ENCODE results near the gene NISCH.

NISCH gene

DNA sequence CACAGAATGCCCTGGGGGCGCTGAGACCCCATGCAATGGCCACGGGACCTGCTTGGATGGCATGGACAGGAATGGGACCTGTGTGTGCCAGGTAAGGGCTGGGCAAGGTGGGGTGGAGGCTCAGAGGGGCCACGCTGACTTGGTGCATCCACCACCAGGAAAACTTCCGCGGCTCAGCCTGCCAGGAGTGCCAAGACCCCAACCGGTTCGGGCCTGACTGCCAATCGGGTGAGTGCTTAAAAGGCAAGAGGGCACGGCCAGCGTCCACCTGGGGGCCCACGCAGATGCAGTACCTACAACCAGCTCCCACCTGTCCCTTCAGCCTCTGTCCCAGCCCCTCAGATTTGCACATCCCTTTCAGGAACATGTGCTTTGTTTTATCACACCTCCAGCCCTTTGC is 46.6 kb downstream of the NISCH start:
- TF ChIP-seq, protein P1, sequence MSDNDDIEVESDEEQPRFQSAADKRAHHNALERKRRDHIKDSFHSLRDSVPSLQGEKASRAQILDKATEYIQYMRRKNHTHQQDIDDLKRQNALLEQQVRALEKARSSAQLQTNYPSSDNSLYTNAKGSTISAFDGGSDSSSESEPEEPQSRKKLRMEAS (IDR thresholded peaks at IDR 0.05): no peak
- TF ChIP-seq RAD21 (IDR thresholded peaks at IDR 0.05; ENCODE audit: low read depth) (no peak), EP300 (IDR thresholded peaks at IDR 0.05; ENCODE audit: borderline replicate concordance) (no peak), NFIC (IDR thresholded peaks at IDR 0.05) (no peak)
- TF ChIP-seq, protein P2, sequence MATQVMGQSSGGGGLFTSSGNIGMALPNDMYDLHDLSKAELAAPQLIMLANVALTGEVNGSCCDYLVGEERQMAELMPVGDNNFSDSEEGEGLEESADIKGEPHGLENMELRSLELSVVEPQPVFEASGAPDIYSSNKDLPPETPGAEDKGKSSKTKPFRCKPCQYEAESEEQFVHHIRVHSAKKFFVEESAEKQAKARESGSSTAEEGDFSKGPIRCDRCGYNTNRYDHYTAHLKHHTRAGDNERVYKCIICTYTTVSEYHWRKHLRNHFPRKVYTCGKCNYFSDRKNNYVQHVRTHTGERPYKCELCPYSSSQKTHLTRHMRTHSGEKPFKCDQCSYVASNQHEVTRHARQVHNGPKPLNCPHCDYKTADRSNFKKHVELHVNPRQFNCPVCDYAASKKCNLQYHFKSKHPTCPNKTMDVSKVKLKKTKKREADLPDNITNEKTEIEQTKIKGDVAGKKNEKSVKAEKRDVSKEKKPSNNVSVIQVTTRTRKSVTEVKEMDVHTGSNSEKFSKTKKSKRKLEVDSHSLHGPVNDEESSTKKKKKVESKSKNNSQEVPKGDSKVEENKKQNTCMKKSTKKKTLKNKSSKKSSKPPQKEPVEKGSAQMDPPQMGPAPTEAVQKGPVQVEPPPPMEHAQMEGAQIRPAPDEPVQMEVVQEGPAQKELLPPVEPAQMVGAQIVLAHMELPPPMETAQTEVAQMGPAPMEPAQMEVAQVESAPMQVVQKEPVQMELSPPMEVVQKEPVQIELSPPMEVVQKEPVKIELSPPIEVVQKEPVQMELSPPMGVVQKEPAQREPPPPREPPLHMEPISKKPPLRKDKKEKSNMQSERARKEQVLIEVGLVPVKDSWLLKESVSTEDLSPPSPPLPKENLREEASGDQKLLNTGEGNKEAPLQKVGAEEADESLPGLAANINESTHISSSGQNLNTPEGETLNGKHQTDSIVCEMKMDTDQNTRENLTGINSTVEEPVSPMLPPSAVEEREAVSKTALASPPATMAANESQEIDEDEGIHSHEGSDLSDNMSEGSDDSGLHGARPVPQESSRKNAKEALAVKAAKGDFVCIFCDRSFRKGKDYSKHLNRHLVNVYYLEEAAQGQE (IDR thresholded peaks at IDR 0.05; ENCODE audit: low read depth): no peak

DNA sequence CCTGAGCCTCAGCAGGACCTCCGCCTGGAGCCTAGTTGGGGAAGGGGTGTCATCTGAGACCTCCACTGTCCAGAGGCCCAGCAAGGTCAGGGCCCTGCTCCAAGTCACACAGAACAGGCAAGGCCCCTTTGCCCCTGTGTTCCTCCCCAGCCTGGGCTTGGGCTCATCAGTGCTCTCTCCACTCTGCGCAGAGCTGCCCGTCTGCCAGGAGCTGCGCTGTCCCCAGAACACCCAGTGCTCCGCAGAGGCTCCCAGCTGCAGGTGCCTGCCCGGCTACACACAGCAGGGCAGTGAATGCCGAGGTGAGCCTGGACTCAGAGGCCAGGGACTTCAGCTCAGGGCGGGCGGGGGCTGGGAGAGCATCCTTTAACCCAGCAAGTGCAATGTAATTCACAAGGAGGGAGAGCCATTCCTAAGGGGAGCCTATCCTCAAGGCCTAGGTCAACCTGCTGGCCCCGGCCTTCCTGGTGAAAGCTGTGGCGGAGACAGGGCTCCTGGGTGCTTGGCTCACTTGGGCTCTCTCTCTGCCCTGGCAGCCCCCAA is 47.5 kb downstream of the NISCH start:
- TF ChIP-seq, protein P1 (IDR thresholded peaks at IDR 0.05): no peak
- TF ChIP-seq ZBTB7A (IDR thresholded peaks at IDR 0.05; ENCODE audit: low read depth) (no peak), NFIC (IDR thresholded peaks at IDR 0.05) (no peak), CEBPB (IDR thresholded peaks at IDR 0.05) (no peak), EGR1 (IDR thresholded peaks at IDR 0.05) (no peak), FOXM1 (IDR thresholded peaks at IDR 0.05; ENCODE audit: borderline replicate concordance, low read depth) (no peak), TCF12 (IDR thresholded peaks at IDR 0.05; ENCODE audit: low read depth) (no peak), TEAD4 (IDR thresholded peaks at IDR 0.05) (no peak), EP300 (IDR thresholded peaks at IDR 0.05; ENCODE audit: borderline replicate concordance) (no peak), CREB1 (IDR thresholded peaks at IDR 0.05; ENCODE audit: low read depth) (no peak), RAD21 (IDR thresholded peaks at IDR 0.05; ENCODE audit: low read depth) (no peak), TAF1 (IDR thresholded peaks at IDR 0.05; ENCODE audit: low read depth) (no peak), YY1 (IDR thresholded peaks at IDR 0.05; ENCODE audit: low read depth) (no peak)
- TF ChIP-seq, protein P3, sequence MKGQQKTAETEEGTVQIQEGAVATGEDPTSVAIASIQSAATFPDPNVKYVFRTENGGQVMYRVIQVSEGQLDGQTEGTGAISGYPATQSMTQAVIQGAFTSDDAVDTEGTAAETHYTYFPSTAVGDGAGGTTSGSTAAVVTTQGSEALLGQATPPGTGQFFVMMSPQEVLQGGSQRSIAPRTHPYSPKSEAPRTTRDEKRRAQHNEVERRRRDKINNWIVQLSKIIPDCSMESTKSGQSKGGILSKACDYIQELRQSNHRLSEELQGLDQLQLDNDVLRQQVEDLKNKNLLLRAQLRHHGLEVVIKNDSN (IDR thresholded peaks at IDR 0.05): no peak
- TF ChIP-seq, protein P2 (IDR thresholded peaks at IDR 0.05; ENCODE audit: low read depth): no peak

DNA sequence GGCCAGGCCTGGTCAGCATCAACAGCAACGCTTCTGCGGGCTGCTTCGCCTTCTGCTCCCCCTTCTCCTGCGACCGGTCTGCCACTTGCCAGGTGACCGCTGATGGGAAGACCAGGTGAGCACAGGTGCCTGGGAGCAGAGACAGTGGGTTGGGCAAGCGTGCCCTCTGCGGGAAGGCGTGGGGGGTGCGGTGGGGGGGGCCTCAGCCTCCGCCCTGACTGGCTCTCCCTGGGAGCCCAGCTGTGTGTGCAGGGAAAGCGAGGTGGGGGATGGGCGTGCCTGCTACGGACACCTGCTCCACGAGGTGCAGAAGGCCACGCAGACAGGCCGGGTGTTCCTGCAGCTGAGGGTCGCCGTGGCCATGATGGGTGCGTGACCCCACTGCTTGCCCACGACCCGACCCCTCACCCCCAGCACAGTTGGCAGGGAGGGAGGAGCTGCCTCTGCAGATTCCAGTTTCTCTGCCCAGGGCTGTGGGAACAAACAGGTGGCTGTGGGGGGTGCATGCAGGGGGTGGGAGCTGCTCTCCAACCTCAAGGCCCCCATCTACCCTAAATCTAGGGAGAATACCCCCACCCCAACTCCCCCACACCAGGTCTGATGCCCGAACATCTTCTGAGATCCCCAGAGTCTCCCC is 48.5 kb downstream of the NISCH start:
- TF ChIP-seq EP300 (IDR thresholded peaks at IDR 0.05; ENCODE audit: borderline replicate concordance): no peak
- no peak for TF ChIP-seq CREB1 (IDR thresholded peaks at IDR 0.05; ENCODE audit: low read depth)
- TF ChIP-seq, protein P2 (IDR thresholded peaks at IDR 0.05; ENCODE audit: low read depth): no peak
- TF ChIP-seq ZBTB7A (IDR thresholded peaks at IDR 0.05; ENCODE audit: low read depth): no peak
- no peak for TF ChIP-seq NFIC (IDR thresholded peaks at IDR 0.05)
- no peak for TF ChIP-seq YY1 (IDR thresholded peaks at IDR 0.05; ENCODE audit: low read depth)
- TF ChIP-seq EGR1 (IDR thresholded peaks at IDR 0.05): no peak
- TF ChIP-seq RAD21 (IDR thresholded peaks at IDR 0.05; ENCODE audit: low read depth): no peak
- no peak for TF ChIP-seq FOXM1 (IDR thresholded peaks at IDR 0.05; ENCODE audit: borderline replicate concordance, low read depth)
- TF ChIP-seq TCF12 (IDR thresholded peaks at IDR 0.05; ENCODE audit: low read depth): no peak
- TF ChIP-seq, protein P3 (IDR thresholded peaks at IDR 0.05): no peak
- TF ChIP-seq TAF1 (IDR thresholded peaks at IDR 0.05; ENCODE audit: low read depth): no peak
- TF ChIP-seq, protein P1 (IDR thresholded peaks at IDR 0.05): no peak
- TF ChIP-seq CEBPB (IDR thresholded peaks at IDR 0.05): no peak
- TF ChIP-seq TEAD4 (IDR thresholded peaks at IDR 0.05): no peak

DNA sequence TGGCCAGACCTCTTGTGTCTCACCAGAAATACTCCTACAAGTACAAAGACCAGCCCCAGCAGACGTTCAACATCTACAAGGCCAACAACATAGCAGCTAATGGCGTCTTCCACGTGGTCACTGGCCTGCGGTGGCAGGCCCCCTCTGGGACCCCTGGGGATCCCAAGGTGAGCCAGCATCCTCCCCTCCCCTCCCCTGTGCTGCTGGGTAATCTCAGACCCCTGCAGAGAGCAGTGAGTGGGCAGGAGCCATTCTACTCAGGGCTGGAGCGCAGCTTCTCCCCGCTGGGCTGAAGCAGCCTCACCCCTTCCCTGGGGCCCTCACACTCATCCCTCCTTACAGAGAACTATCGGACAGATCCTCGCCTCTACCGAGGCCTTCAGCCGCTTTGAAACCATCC is 49.6 kb downstream of the NISCH start:
- TF ChIP-seq CREB1 (IDR thresholded peaks at IDR 0.05; ENCODE audit: low read depth) (no peak), TEAD4 (IDR thresholded peaks at IDR 0.05) (no peak), ZBTB7A (IDR thresholded peaks at IDR 0.05; ENCODE audit: low read depth) (no peak), EGR1 (IDR thresholded peaks at IDR 0.05) (no peak), YY1 (IDR thresholded peaks at IDR 0.05; ENCODE audit: low read depth) (no peak), EP300 (IDR thresholded peaks at IDR 0.05; ENCODE audit: borderline replicate concordance) (no peak), TCF12 (IDR thresholded peaks at IDR 0.05; ENCODE audit: low read depth) (no peak), CEBPB (IDR thresholded peaks at IDR 0.05) (no peak), NFIC (IDR thresholded peaks at IDR 0.05) (no peak), RAD21 (IDR thresholded peaks at IDR 0.05; ENCODE audit: low read depth) (no peak), FOXM1 (IDR thresholded peaks at IDR 0.05; ENCODE audit: borderline replicate concordance, low read depth) (no peak)
- TF ChIP-seq, protein P2 (IDR thresholded peaks at IDR 0.05; ENCODE audit: low read depth): no peak

Data from Ishikawa (cell line).